Panc1 (cell line): ENCODE measurements around the gene CLCN1.

Source experiments
- POLR2AphosphoS5 ChIP-seq: IDR thresholded peaks from 2 replicates; pipeline ENCODE4 v1.6.1; 2012; ENCODE audit warnings: mild to moderate bottlenecking, low read depth, low read length, moderate library complexity
- SIN3A ChIP-seq: IDR thresholded peaks from 2 replicates; pipeline ENCODE4 v1.6.1; 2012; ENCODE audit warnings: low read depth, mild to moderate bottlenecking, low read length, moderate library complexity, borderline replicate concordance; ENCODE audit not compliant: insufficient read depth
- TCF7L2 ChIP-seq: IDR thresholded peaks from 2 replicates; pipeline ENCODE4 v1.6.1; 2011; ENCODE audit warnings: mild to moderate bottlenecking, low read depth, low read length, inconsistent platforms
- TF ChIP-seq, protein P1 (sequence below): fragments of 450-650 bp; IDR thresholded peaks from 2 replicates; pipeline ENCODE4 v1.5.1; 2017; ENCODE audit warnings: mild to moderate bottlenecking
- TF ChIP-seq, protein P2 (sequence below), 2 experiments: IDR thresholded peaks; 2 replicates each; pipeline ENCODE4 v1.6.1; 2011 to 2012; ENCODE audit warnings: low read depth in 2 of 2, control low read depth in 1 of 2, low read length in 1 of 2, mild to moderate bottlenecking in 1 of 2, moderate library complexity in 1 of 2; ENCODE audit not compliant: insufficient read depth in 1 of 2

GRCh38 chr7:143320620-143321019 lies 4.7 kb downstream of the CLCN1 start:
- TF ChIP-seq, protein P1, sequence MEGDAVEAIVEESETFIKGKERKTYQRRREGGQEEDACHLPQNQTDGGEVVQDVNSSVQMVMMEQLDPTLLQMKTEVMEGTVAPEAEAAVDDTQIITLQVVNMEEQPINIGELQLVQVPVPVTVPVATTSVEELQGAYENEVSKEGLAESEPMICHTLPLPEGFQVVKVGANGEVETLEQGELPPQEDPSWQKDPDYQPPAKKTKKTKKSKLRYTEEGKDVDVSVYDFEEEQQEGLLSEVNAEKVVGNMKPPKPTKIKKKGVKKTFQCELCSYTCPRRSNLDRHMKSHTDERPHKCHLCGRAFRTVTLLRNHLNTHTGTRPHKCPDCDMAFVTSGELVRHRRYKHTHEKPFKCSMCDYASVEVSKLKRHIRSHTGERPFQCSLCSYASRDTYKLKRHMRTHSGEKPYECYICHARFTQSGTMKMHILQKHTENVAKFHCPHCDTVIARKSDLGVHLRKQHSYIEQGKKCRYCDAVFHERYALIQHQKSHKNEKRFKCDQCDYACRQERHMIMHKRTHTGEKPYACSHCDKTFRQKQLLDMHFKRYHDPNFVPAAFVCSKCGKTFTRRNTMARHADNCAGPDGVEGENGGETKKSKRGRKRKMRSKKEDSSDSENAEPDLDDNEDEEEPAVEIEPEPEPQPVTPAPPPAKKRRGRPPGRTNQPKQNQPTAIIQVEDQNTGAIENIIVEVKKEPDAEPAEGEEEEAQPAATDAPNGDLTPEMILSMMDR, result no peak
- no peak for TF ChIP-seq POLR2AphosphoS5
- TF ChIP-seq SIN3A, result no peak
- TF ChIP-seq, protein P2, sequence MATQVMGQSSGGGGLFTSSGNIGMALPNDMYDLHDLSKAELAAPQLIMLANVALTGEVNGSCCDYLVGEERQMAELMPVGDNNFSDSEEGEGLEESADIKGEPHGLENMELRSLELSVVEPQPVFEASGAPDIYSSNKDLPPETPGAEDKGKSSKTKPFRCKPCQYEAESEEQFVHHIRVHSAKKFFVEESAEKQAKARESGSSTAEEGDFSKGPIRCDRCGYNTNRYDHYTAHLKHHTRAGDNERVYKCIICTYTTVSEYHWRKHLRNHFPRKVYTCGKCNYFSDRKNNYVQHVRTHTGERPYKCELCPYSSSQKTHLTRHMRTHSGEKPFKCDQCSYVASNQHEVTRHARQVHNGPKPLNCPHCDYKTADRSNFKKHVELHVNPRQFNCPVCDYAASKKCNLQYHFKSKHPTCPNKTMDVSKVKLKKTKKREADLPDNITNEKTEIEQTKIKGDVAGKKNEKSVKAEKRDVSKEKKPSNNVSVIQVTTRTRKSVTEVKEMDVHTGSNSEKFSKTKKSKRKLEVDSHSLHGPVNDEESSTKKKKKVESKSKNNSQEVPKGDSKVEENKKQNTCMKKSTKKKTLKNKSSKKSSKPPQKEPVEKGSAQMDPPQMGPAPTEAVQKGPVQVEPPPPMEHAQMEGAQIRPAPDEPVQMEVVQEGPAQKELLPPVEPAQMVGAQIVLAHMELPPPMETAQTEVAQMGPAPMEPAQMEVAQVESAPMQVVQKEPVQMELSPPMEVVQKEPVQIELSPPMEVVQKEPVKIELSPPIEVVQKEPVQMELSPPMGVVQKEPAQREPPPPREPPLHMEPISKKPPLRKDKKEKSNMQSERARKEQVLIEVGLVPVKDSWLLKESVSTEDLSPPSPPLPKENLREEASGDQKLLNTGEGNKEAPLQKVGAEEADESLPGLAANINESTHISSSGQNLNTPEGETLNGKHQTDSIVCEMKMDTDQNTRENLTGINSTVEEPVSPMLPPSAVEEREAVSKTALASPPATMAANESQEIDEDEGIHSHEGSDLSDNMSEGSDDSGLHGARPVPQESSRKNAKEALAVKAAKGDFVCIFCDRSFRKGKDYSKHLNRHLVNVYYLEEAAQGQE (IDR thresholded peaks at IDR 0.05; ENCODE audit: insufficient read depth in 1 of 2, low read depth in 2 of 2, low read length in 1 of 2), result no peak
- TF ChIP-seq TCF7L2, result no peak
